ENCODE data around the gene MST1.

The MST1 gene

DNA sequence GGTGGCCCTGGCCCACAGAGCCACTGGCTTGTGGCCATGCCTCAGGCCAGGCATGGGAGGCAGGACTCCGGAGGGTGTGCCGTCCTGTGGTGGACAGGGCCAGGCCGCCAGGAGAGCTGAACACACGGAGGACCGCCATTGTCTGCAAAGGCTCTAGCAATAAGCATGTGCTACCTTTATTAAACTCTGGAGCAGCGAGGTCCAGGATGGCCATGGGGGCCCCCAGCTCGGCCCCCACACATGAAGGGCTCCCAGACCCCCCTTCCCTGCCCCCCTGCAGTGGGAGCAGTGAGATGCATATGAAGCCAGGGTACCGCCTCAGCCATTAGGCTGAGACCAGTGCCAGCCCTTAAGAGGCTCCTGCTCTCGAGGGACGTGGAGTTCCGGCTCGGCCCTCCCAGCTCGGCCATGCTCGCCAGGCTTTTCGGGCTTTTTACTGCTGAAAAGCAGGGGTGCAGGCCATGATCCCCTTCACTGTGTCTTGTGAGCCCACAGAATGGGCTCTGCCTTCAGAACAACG, 27.5 kb upstream of the MST1 start:
- peaks cover 8% of the 10 kb centered on the region for H3K36me3 Mint-ChIP-seq (ENCODE audit: low read depth)
- TF ChIP-seq, protein P1, sequence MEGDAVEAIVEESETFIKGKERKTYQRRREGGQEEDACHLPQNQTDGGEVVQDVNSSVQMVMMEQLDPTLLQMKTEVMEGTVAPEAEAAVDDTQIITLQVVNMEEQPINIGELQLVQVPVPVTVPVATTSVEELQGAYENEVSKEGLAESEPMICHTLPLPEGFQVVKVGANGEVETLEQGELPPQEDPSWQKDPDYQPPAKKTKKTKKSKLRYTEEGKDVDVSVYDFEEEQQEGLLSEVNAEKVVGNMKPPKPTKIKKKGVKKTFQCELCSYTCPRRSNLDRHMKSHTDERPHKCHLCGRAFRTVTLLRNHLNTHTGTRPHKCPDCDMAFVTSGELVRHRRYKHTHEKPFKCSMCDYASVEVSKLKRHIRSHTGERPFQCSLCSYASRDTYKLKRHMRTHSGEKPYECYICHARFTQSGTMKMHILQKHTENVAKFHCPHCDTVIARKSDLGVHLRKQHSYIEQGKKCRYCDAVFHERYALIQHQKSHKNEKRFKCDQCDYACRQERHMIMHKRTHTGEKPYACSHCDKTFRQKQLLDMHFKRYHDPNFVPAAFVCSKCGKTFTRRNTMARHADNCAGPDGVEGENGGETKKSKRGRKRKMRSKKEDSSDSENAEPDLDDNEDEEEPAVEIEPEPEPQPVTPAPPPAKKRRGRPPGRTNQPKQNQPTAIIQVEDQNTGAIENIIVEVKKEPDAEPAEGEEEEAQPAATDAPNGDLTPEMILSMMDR (IDR thresholded peaks at IDR 0.05; ENCODE audit: unreplicated experiment in 3 of 3), result no peak

DNA sequence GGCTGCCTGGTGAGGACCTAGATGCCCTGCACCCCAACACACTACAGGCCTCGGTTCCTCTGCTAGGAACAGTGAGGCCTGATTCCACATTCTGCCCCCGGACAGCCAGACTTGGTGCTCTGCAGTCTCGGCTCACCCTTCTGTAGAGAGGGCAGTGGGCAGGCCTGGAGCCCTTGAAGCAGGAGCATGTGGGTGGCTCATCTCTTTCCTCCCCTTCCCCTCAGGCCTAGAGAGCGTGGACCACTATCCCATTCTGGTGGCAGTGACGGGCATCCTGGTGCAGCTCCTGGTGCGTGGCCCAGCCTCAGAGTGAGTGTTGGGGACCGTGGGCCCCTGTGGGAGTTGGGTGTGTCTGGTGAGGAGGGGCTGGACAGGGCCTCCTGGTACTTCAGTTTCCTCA, 26.9 kb upstream of the MST1 start:
- Mint-ChIP-seq H3K4me1 (peaks cover 15% of the 10 kb centered on the region), H3K27ac (no peak overlapping the region), H3K27me3 (ENCODE audit: low read depth) (no peaks in the 10 kb centered on the region), H3K36me3 (ENCODE audit: low read depth) (peaks cover 7% of the 10 kb centered on the region), H3K4me3 (no peak overlapping the region), H3K9me3 (no peaks in the 10 kb centered on the region)
- TF ChIP-seq, protein P1 (IDR thresholded peaks at IDR 0.05; ENCODE audit: unreplicated experiment in 3 of 3), result no peak

More for the DNA sequence above, 27.5 kb upstream of the MST1 start:
- no peak overlapping the region for H3K27ac Mint-ChIP-seq
- peaks cover 15% of the 10 kb centered on the region for H3K4me1 Mint-ChIP-seq
- no peak overlapping the region for H3K4me3 Mint-ChIP-seq
- no peaks in the 10 kb centered on the region for H3K27me3 Mint-ChIP-seq (ENCODE audit: low read depth)
- H3K9me3 Mint-ChIP-seq, result no peaks in the 10 kb centered on the region

DNA sequence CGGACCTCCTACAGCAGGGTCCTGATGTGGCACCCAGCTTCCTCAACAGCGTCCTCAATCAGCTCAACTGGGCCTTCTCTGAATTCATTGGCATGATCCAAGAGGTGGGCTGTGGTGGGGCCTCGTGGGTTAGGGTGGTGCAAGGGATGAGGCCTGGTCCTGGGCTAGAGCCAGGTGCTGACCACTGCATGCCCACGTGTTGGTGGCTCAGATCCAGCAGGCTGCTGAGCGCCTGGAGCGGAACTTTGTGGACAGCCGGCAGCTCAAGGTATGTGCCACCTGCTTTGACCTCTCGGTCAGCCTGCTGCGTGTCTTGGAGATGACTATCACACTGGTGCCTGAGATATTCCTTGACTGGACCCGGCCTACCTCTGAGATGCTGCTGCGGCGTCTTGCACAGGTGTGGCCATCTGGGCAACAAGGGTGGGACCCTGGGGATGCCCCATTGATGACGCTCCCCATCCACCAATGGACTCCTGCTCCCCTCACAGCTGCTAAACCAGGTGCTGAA, 26.4 kb upstream of the MST1 start:
- no peak overlapping the region for H3K27ac Mint-ChIP-seq
- H3K4me3 Mint-ChIP-seq, result no peak overlapping the region
- no peaks in the 10 kb centered on the region for H3K9me3 Mint-ChIP-seq
- H3K36me3 Mint-ChIP-seq (ENCODE audit: low read depth), result peaks cover 7% of the 10 kb centered on the region
- TF ChIP-seq, protein P1 (IDR thresholded peaks at IDR 0.05; ENCODE audit: unreplicated experiment in 3 of 3), result no peak
- peaks cover 15% of the 10 kb centered on the region for H3K4me1 Mint-ChIP-seq
- no peaks in the 10 kb centered on the region for H3K27me3 Mint-ChIP-seq (ENCODE audit: low read depth)

DNA sequence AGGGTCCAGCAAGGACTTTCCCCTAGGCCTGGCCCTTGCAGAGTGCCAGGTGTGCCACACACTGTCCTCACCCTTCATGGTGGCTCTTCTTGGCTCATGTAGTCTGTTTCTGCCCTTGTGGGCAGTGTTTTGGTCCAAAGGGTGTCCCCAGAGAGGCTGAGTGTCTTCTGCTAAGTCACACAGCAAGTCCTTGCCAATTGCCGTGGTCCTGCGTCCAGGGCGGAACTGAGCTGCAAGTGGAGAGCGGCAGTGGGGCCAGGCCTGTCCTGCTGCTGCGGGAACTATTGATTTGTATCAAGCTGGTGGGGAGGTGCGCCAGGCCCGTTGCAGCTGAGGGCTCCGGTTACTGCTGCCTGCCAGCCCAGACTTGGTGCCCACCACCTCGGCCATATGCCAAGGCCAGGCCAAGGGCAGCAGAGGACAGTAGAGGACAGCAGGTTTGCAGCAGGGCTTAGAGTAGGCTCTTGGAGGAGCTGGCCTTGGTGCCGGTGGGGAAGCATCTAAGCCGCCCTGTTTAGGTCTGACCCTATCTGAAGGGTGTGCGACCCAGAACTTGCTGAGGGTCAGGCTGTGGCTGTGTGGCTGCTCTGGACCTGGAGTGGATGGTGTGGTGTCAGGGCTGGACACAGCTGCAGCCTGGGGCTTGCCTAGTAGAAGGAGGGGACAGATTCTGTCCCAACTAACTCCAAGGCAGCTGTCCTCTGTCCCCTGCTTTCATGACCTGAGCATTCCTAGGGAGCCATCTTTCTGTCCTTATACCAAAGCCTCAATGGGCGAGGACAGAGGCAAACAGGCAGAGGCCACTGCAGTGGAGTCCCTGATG, 25.7 kb upstream of the MST1 start:
- H3K9me3 Mint-ChIP-seq, result no peaks in the 10 kb centered on the region
- TF ChIP-seq, protein P1 (IDR thresholded peaks at IDR 0.05; ENCODE audit: unreplicated experiment in 3 of 3), result no peak
- no peak overlapping the region for H3K4me3 Mint-ChIP-seq
- peaks cover 15% of the 10 kb centered on the region for H3K4me1 Mint-ChIP-seq
- H3K36me3 Mint-ChIP-seq (ENCODE audit: low read depth), result peaks cover 8% of the 10 kb centered on the region
- no peaks in the 10 kb centered on the region for H3K27me3 Mint-ChIP-seq (ENCODE audit: low read depth)
- no peak overlapping the region for H3K27ac Mint-ChIP-seq

DNA sequence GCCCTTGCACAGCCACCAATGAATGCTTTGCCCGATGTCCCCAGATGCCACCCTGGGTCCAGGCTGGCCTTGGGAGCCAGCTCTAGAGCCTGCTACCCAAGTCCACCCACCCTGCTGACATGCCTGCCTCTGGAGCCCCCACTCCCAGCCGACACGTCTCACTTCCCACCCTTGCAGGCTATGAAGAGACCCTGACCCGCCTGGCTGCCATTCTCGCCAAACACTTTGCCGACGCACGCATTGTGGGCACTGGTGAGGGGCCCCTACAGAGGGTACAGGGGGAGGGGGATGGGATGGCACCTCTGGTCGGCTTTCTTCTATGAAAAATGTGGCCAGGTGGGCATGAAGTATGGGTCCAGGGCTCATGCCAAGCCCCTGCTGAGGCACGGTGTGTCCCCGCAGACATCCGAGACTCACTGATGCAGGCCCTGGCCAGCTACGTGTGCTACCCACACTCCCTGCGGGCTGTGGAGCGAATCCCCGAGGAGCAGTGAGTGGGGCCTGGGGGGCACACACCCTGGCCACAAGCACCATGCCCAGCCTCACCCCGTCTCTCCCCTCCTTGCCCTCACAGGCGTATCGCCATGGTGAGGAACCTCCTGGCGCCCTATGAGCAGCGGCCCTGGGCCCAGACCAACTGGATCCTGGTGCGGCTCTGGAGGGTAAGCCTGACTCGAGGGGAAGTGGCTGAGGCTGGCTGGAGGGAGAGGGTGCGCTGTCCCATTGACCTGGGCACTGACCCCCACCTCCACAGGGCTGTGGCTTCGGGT, 24.2 kb upstream of the MST1 start:
- TF ChIP-seq, protein P1 (IDR thresholded peaks at IDR 0.05; ENCODE audit: unreplicated experiment in 3 of 3), result no peak
- H3K36me3 Mint-ChIP-seq (ENCODE audit: low read depth), result peaks cover 8% of the 10 kb centered on the region
- no peak overlapping the region for H3K4me3 Mint-ChIP-seq
- peaks cover 1% of the 10 kb centered on the region for H3K4me1 Mint-ChIP-seq
- H3K9me3 Mint-ChIP-seq, result no peaks in the 10 kb centered on the region
- H3K27me3 Mint-ChIP-seq (ENCODE audit: low read depth), result no peaks in the 10 kb centered on the region
- H3K27ac Mint-ChIP-seq, result no peak overlapping the region

Measured in nephron (organoid).